PFSK-1 (cell line): ENCODE results near the gene WAC.

Source experiments
- SIN3A ChIP-seq: IDR thresholded peaks from 2 replicates; pipeline ENCODE4 v1.6.1; 2012; ENCODE audit warnings: mild to moderate bottlenecking, low read length, moderate library complexity, borderline replicate concordance; ENCODE audit not compliant: insufficient read depth
- TF ChIP-seq, protein P1 (sequence below), 2 experiments: IDR thresholded peaks; 2 replicates each; pipeline versions ENCODE4 v1.6.1 to v1.8.0; 2011 to 2012; ENCODE audit warnings: low read depth in 2 of 2, low read length in 2 of 2, control low read depth in 1 of 2, inconsistent platforms in 1 of 2, mild to moderate bottlenecking in 1 of 2, moderate library complexity in 1 of 2; ENCODE audit not compliant: insufficient read depth in 1 of 2

DNA sequence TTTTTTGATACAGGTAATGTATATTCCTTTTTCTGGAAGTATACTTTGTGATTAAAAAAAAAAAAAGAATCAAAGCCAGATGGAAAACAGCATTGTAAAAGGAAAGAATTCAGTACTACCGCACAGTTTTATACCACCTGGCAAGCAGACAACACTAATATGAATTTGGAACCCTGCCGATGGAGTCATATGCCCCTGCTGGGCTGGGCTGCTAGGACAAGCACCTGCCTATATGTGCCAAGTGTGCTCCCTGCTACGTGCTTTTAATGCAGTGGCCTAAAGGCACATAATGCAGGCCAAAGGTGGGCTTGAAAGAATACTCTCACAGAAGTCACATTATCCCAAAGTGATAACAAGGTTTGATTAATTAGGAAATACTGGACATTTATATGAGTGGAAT is 29.8 kb upstream of the WAC start:
- no peak for TF ChIP-seq SIN3A
- TF ChIP-seq, protein P1, sequence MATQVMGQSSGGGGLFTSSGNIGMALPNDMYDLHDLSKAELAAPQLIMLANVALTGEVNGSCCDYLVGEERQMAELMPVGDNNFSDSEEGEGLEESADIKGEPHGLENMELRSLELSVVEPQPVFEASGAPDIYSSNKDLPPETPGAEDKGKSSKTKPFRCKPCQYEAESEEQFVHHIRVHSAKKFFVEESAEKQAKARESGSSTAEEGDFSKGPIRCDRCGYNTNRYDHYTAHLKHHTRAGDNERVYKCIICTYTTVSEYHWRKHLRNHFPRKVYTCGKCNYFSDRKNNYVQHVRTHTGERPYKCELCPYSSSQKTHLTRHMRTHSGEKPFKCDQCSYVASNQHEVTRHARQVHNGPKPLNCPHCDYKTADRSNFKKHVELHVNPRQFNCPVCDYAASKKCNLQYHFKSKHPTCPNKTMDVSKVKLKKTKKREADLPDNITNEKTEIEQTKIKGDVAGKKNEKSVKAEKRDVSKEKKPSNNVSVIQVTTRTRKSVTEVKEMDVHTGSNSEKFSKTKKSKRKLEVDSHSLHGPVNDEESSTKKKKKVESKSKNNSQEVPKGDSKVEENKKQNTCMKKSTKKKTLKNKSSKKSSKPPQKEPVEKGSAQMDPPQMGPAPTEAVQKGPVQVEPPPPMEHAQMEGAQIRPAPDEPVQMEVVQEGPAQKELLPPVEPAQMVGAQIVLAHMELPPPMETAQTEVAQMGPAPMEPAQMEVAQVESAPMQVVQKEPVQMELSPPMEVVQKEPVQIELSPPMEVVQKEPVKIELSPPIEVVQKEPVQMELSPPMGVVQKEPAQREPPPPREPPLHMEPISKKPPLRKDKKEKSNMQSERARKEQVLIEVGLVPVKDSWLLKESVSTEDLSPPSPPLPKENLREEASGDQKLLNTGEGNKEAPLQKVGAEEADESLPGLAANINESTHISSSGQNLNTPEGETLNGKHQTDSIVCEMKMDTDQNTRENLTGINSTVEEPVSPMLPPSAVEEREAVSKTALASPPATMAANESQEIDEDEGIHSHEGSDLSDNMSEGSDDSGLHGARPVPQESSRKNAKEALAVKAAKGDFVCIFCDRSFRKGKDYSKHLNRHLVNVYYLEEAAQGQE (IDR thresholded peaks at IDR 0.05; ENCODE audit: insufficient read depth in 1 of 2, low read depth in 2 of 2, low read length in 2 of 2): no peak
